ENCODE measurements around the gene ADAMTS16. TPM values are rescaled to one million over a fixed set of nuclear protein-coding genes. Genes with fewer than 3 reads are reported as not detected.

ADAMTS16 gene
- total and polyA plus RNA-seq, 9 of the 15 experiments (the other 6 are each of a cell fraction or from before 2014, with no cell fraction given) = not detected

DNA sequence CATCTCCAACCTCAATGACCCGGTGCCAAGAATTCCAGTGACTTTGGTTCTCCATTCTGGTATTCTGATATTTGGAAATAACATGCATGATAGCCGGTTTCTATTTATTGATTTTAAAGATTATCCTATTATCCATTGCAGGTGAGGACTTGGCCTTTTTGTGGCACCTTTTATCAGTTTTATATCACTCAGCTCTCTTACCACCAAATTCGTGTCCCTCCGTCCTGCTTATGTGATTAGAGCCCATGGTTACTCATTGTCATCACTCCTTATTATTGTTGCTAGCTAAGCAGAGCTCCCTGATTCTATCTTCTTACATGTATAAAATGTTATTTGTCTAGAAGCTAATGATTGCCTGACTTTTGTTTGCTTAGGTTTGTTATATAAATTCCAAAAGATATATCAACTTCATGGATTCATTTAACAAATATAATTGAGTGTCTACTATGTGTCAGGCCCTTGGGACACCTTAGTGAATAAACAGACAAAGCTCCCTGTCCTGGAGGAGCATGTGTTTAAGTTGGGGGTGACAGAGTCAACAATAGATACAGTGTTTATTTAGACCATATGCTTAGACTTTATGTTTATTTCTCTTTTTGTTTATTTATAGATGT, 138.2 kb downstream of the ADAMTS16 start:
- POLR2A ChIA-PET = interaction anchor here (0.8 to 1.2 kb wide), 2 partner anchors 10 to 13 kb away, joined by 3 to 5 read pairs; no protein-coding TSS in a partner anchor
- no peak for DNase-seq (ENCODE audit: extremely low read depth in 1 of 4, low spot score in 3 of 4)
- intact Hi-C loops (cut with micrococcal nuclease) = no loop called here

More for the DNA sequence above, 138.2 kb downstream of the ADAMTS16 start:
- WGBS (ENCODE audit: insufficient coverage, low coverage, missing lambda C conversion rate) = 0% methylated on average over 4 of the region's 4 CpGs
- H3K4me3 ChIP-seq = no peak overlapping the region
- H3K79me2 ChIP-seq (ENCODE audit: control insufficient read depth, insufficient read depth, low read length) = no peaks in the 10 kb centered on the region
- no peak for ATAC-seq
- no peaks in the 10 kb centered on the region for H3K9me1 ChIP-seq (ENCODE audit: control insufficient read depth, insufficient read depth, low read length)
- no peak for FAIRE-seq
- H3K9ac ChIP-seq (ENCODE audit: insufficient read depth in 1 of 2, low read depth in 2 of 2, low read length in 2 of 2) = no peak overlapping the region
- no peak overlapping the region for H3K27ac ChIP-seq (ENCODE audit: extremely low read depth, low read depth, low read length)
- BruUV-seq (replicated peaks) = no TSS peak
- no peaks in the 10 kb centered on the region for H3K9me3 ChIP-seq (replicated peaks; ENCODE audit: control insufficient read depth, insufficient read depth, low read depth, low read length)
- peaks cover 0 to 4% of the 10 kb centered on the region in 2 experiments; a peak in 2 of 5 replicates for H3K27me3 ChIP-seq (ENCODE audit: control insufficient read depth in 2 of 2, insufficient read depth in 2 of 2, low read length in 2 of 2)
- TF ChIP-seq PTTG1 (tag; IDR thresholded peaks at IDR 0.05; ENCODE audit: low read depth) = no peak
- TF ChIP-seq, protein P1, sequence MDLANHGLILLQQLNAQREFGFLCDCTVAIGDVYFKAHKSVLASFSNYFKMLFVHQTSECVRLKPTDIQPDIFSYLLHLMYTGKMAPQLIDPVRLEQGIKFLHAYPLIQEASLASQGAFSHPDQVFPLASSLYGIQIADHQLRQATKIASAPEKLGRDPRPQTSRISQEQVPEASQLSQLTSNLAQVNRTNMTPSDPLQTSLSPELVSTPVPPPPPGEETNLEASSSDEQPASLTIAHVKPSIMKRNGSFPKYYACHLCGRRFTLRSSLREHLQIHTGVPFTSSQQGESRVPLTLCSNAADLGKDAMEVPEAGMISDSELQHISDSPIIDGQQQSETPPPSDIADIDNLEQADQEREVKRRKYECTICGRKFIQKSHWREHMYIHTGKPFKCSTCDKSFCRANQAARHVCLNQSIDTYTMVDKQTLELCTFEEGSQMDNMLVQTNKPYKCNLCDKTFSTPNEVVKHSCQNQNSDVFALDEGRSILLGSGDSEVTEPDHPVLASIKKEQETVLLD (IDR thresholded peaks at IDR 0.05) = no peak
- no peak for TF ChIP-seq FOXK1 (CRISPR knock-in tag; IDR thresholded peaks at IDR 0.05; ENCODE audit: borderline replicate concordance)
- TF ChIP-seq MEIS2 (IDR thresholded peaks at IDR 0.05; ENCODE audit: partially characterized antibody) = no peak
- no peak for TF ChIP-seq NR4A1 (CRISPR knock-in tag; IDR thresholded peaks at IDR 0.05)
- TF ChIP-seq NR4A1 (tag; IDR thresholded peaks at IDR 0.05) = no peak
- no peak for TF ChIP-seq POLR2B (IDR thresholded peaks at IDR 0.05; ENCODE audit: low read depth, partially characterized antibody)
- TF ChIP-seq FOXP1 (CRISPR knock-in tag; IDR thresholded peaks at IDR 0.05) = no peak
- TF ChIP-seq SMAD4 (CRISPR knock-in tag; conservative IDR thresholded peaks at IDR 0.05) = no peak
- no peak for TF ChIP-seq ESRRB (CRISPR knock-in tag; IDR thresholded peaks at IDR 0.05; ENCODE audit: borderline replicate concordance)
- TF ChIP-seq POU5F1 (IDR thresholded peaks at IDR 0.05; ENCODE audit: borderline replicate concordance, low read depth, low read length, partially characterized antibody) = no peak
- H3K4me2 ChIP-seq (ENCODE audit: insufficient read depth, low read length) = no peak overlapping the region
- no peaks in the 10 kb centered on the region for H3K4me1 ChIP-seq (replicated peaks in 1 of 2; ENCODE audit: control insufficient read depth in 2 of 2, insufficient read depth in 2 of 2, low read length in 2 of 2)
- in situ Hi-C loops (cut with MboI) = no loop called here
- no peak overlapping the region for H2AFZ ChIP-seq (ENCODE audit: low read depth, low read length)
- 0 out of 2 replicates have a peak, but pooled peaks cover 3% of the 10 kb centered on the region for H4K20me1 ChIP-seq (replicated peaks; ENCODE audit: control insufficient read depth, insufficient read depth, low read length)
- H3K36me3 ChIP-seq (ENCODE audit: control insufficient read depth, insufficient read depth, low read length) = no peaks in the 10 kb centered on the region
- CTCF ChIA-PET (ENCODE audit: low intra/inter-chr PET ratio) = no interaction called here
